Stimulated activated CD4-positive, alpha-beta T cell treated with anti-CD3 and anti-CD28 coated beads, Interleukin-1b, Interleukin-23, amount 100 ng/mL, for 1 hour (primary cell): Measurements from ENCODE around the gene ACTL8.

Experiments
- DNase-seq, 2 donors: peaks; one replicate each; pipeline ENCODE4 v3.0.0-alpha.2; 2020; ENCODE audit warnings: low read depth in 2 of 2

The ACTL8 gene

DNA sequence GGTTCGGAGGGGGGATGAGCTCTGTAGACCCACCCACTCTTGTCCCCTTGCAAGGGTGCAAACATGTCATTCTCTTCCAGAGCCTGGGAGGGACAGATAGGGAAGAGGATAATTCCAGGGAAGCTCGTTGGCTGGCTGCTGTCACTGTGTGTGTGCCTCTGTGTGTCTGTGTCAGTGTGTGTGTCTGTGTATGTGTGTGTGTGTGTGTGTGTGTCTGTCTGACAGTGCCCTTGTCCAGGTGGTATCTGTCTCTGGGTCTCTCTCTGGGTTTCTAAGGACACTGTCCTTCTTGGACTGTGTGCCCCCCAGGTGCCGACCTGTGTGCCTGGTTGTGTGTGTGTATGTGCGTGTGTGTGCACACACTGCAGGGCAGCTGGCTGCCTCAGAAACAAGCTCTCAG, 90.5 kb downstream of the ACTL8 start:
- no peak for DNase-seq

- no peak for DNase-seq
These were observed 91.2 kb downstream of the ACTL8 start for GRCh38 chr1:17846341-17846740.

GRCh38 chr1:17847111-17847510, 92.0 kb downstream of the ACTL8 start:
- no peak for DNase-seq

- no peak for DNase-seq
These were observed 94.1 kb downstream of the ACTL8 start for GRCh38 chr1:17849216-17849615.

DNA sequence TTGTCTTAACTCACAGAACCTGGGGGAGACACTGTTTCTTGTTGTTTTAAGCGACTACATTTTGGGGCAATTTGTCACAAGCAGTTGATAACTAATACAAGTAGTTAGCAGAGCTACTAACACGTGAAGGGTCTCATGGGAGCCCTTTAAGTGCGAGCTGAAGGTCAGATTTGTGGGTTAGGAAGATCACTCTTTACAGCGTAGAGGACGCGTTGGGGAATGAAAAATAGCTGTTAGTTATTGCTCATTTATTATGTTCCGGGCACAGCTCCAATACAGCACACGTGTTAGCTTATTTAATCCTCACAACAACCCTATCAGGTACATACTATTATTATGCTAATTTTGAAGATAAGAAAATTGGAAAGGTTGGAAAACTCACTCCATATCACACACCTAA, 95.9 kb downstream of the ACTL8 start:
- no peak for DNase-seq

DNA sequence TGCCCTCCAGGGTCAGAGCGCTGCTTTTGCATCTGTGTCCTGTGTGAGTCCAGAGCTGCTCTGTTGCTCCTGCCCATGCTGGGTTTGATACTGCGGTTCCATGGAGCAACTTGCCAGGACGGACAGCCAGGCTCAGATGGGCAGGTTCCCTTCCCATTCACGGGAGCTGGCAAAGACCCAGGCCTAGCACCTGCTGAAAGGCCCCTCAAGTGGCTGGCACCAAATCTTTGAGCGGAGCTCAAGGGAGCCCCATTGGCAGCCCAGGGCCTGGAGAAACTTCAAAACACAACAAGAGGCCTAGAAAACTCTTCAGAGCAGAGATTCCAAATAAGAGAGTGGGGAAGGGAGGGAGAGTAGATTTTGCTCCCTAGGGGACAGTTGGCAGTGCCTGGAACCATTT, 97.2 kb downstream of the ACTL8 start:
- DNase-seq, result no peak

GRCh38 chr1:17853241-17853935, 98.3 kb downstream of the ACTL8 start:
- no peak for DNase-seq

DNA sequence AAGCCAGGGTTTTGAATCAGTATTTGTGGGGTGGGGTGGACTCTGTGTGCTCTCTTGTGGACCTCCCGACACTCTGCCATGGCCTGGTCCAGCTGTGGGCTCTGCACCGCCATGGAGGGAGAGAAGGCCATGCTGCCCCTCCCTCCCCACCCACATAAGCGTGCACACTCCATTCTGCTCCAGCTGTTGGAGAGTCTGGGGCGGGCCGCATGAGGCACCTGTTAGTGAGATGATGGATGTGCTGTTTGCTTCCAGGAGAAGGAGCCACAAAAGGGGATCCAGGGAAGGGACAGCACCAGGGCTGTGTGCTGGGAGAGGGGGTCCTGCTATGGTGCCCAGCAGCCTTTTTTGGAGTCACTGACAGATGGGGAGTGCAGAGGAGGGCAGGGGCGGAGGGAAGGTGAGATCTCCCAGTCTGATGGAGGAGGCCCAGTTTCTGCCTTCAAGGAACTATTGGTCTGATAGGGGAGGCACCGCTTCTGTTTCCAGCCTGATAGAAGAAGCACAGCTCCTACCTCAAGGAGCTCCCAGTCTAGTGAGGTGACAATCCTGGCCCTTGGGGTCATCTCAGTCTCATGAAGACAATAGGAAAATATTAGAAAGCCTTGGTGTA, 101.5 kb downstream of the ACTL8 start:
- no peak for DNase-seq

- DNase-seq, result no peak
These were observed 102.0 kb downstream of the ACTL8 start for GRCh38 chr1:17857109-17857499.

GRCh38 chr1:17857996-17858395, 102.9 kb downstream of the ACTL8 start:
- no peak for DNase-seq

DNA sequence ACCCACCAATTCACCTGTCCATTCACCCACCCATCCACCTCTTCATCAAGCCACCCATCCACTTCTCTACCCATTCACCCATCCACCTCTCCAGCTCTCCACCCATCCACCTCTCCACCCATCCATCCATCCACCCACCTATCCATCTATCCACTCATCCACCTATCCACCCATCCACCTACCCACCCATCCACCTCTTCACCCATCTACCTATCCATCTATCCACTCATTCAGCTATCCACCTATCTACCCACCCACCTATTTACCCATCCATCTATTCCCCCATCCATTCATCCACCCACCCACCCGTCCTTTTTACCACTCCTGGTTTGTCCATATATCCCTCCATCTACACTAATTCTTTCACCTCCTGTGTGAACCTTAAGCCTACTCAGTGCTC, 105.7 kb downstream of the ACTL8 start:
- DNase-seq, result no peak

- DNase-seq, result no peak
These were observed 106.6 kb downstream of the ACTL8 start for GRCh38 chr1:17861685-17862084.

DNA sequence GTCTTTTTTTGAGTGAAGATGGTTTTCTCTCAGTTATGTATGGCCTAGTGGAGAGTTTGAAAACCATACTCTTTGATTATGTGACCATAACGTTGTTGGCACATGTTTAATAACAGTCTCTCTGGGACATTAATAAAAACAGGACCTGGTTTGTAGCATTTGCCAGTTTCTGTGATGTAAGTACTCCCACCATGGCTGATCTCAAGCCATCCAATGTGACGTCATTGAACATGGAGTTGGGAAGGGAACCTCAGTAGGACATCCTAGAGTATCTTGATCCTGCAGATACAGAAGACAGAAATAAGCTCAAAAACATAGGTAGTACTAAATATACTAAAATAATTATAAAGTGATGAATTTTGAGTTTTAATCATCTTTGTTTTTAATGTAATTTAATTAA, 107.0 kb downstream of the ACTL8 start:
- DNase-seq, result no peak

DNA sequence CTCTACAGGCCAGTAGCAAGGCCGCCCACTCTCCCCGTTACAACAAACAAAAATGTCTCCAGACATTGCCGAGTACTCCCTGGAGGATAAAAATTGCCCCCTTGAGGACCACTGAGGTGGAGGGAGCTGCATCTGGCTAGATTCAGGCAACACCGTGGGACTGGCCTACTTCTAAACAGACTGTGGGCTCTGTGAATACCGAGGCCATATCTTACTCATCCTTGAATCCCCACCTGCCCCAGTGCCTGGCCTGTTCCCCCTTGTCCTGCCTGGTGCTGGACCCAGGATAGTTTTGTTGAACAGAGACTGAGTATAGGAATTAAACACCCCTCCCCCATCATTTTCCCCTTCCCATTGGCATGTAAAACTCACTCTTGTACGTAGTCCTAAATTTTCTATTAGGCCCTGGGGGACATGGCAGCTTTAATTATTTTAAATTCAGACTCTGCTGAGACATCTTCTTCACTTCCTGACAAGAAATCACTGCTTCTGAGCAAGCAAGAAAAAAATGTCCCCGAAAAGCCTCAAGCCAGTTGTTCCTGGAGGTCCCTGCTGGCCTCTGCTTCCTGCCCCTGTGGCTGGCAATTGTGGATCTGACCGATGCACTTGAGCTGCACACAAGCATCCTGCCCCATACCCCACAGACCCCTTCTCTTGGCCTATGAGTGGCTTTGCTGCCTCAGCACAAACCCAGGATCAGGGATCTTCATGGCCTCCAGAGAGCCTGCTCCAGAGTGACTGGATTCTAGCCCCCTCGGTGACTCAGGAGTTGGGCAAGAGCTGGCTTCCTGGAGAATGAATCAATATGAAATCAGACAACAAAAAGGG, 111.0 kb downstream of the ACTL8 start:
- DNase-seq, result no peak

DNA sequence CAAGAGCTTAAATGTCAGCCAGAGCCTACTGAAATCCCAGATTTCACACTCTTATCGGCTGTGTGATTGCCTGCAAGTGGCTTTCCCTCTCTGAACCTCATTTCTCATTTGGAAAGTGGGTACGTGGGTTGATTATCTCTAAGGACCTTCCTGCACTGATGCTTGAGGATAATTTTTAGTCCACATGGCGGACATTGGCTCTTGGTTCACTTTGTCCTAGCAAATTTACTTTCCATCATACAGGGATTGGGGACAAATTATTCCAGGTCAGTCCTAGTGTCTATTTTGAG, 111.6 kb downstream of the ACTL8 start:
- no peak for DNase-seq

DNA sequence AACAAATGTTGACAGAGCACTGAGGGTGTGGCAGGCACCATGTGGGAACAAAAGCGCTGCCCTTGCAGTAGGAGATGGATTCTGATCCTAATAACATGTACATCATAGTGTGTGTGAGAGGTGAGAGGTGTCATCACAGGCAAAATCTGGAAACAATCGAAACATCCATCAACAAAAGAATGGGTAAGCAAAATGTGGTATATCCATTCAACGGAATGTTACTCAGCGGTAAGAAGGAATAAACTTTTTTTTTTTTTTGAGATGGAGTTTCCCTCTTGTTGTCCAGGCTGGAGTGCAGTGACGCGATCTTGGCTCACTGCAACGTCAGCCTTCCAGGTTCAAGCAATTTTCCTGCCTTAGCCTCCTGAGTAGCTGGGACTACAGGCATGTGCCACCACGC, 112.3 kb downstream of the ACTL8 start:
- DNase-seq, result no peak

GRCh38 chr1:17869815-17870214, 114.7 kb downstream of the ACTL8 start:
- no peak for DNase-seq

- DNase-seq, result no peak
These were observed 115.5 kb downstream of the ACTL8 start for GRCh38 chr1:17870679-17871078.

GRCh38 chr1:17873007-17873675, 118.0 kb downstream of the ACTL8 start:
- no peak for DNase-seq

DNA sequence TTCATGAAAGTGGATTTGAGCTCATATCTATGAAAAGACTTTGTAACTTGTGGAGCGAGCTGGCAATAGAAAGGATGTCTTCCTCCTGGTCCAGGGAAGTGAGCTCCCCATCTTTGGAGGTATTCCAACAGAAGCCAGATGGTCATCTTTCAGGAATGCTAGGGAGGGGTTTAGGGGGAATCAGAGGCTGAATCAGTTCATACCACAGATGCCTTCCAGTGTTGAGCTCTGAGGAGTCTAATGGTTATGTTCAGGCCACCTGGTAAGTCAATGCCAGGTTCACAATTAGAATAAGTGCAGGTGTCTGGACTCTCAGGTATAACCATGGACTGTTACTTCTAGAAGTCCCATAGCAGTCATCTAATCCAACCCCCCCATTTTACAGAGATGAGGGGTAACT, 119.1 kb downstream of the ACTL8 start:
- no peak for DNase-seq

DNA sequence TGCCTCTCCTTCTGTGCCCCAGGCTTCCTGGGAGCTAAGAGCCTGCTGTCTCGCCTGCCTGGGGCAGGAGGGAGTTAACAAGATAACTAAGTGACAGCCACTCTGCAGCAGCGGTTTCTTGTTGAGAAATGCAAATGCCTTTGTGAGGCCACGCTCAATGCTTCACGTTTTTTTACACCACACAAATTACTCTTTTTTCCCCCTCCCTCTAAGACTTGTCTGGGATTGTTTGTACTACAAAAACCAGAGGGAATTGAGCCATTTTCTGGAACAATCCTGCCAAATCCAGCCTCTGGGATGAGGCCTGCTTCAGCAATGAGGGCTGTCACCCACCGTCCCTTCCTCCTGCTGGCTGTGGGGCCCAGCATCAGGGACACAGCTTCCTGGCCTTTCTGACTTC, 119.6 kb downstream of the ACTL8 start:
- DNase-seq, result no peak

DNA sequence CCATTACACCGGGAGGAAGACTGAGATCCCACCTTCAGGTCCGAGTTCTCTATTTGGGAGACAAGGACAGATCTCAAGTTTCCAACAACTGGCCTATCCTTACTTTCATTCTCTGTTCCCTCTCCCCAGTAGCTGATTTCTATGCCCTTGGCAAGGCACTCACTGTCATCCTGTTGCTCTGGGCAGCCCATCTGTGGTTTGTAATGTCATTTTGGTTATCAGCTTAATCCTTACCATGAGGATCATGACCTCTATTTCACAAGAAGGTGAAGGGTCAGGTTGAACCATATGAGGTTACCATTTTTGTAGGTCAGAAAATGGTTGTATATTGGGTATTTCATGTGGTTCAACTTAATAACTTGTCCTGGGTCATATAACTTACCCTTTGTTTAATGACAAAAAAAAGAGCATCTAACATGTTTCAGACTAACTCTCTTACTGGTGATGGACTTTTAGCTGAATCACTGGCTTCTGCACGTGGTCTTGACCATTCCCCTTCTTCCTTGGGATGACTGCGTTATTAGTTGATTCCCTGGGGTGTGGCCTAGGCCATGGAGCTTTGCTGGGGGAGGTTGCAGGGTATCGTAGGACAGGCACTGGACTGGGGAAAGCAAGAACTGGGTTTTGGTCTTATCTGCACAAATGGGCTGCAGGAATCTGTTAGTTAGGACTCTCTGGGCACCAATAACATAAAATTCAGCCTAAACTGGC, 120.2 kb downstream of the ACTL8 start:
- DNase-seq, result no peak
